ENCODE data around the gene SLAMF6. TPM values are rescaled to one million over a fixed set of nuclear protein-coding genes. Genes with fewer than 3 reads are reported as not detected.
"Not testable (repeated sequence)": the region's sequence is repeated elsewhere in the genome, so short reads cannot be mapped to it uniquely, and the experiment has no call there.

SLAMF6 gene
- total RNA-seq, 3 donors from 2014 or later (not counting 1 experiment from before 2014, with no cell fraction given) = 66.7 to 88.2 (median 68.1) TPM

DNA sequence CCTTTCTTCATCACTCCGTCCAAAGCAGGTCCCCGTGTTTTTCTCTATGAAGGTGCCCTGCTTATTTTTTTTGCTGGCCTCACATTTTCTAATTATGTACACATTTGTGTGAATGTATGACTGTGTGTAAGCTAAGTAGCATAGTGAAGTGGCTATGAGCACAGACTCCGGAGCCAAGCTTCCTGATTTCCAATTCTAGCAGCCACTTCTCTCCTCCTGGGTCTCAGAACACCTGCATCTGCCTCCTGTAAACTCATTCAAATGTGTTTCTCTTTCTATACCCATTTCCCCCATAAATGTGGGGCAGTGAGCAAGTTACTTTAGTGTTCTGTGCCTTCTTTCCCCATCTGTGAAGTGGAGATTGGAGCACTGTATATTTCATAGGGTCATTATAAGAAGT lies 2.1 kb downstream of the SLAMF6 start:
- no peaks in the 10 kb centered on the region for H3K9me3 Mint-ChIP-seq
- peak overlapping the region; percentile 82 for H3K4me3 ChIP-seq (ENCODE audit: low read length)
- peaks cover 15% of the 10 kb centered on the region for H3K4me1 ChIP-seq (ENCODE audit: control insufficient read depth, insufficient read depth, low read length)
- H3K27me3 Mint-ChIP-seq (ENCODE audit: low read depth in 2 of 2) = no peaks in the 10 kb centered on the region
- peak overlapping the region; percentile 93 for H3K4me3 Mint-ChIP-seq
- no peaks in the 10 kb centered on the region for H3K9me3 ChIP-seq (ENCODE audit: control insufficient read depth, insufficient read depth, low read length)
- peak overlapping the region; percentile 93 to 96 for H3K27ac Mint-ChIP-seq
- peak overlapping the region; percentile 90 for H3K27ac ChIP-seq (ENCODE audit: low read length)
- 0% methylated on average over 2 of the region's 3 CpGs for WGBS (ENCODE audit: insufficient coverage)
- H3K27me3 ChIP-seq (ENCODE audit: control insufficient read depth, insufficient read depth, low read length) = no peaks in the 10 kb centered on the region
- no peaks in the 10 kb centered on the region for H3K36me3 ChIP-seq (ENCODE audit: control insufficient read depth, insufficient read depth, low read length)
- peak in 1 of 2 donors; percentile 39 for DNase-seq
- H3K36me3 Mint-ChIP-seq = no peaks in the 10 kb centered on the region
- TF ChIP-seq, protein P1, sequence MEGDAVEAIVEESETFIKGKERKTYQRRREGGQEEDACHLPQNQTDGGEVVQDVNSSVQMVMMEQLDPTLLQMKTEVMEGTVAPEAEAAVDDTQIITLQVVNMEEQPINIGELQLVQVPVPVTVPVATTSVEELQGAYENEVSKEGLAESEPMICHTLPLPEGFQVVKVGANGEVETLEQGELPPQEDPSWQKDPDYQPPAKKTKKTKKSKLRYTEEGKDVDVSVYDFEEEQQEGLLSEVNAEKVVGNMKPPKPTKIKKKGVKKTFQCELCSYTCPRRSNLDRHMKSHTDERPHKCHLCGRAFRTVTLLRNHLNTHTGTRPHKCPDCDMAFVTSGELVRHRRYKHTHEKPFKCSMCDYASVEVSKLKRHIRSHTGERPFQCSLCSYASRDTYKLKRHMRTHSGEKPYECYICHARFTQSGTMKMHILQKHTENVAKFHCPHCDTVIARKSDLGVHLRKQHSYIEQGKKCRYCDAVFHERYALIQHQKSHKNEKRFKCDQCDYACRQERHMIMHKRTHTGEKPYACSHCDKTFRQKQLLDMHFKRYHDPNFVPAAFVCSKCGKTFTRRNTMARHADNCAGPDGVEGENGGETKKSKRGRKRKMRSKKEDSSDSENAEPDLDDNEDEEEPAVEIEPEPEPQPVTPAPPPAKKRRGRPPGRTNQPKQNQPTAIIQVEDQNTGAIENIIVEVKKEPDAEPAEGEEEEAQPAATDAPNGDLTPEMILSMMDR (IDR thresholded peaks at IDR 0.05) = no peak
- H3K4me1 Mint-ChIP-seq = peaks cover 72 to 79% of the 10 kb centered on the region in 2 donors
- intact Hi-C loops (cut with micrococcal nuclease) = loop anchor here (2.0 kb wide), 1 partner anchor 92 kb away; no protein-coding TSS in a partner anchor
- peak in 1 of 3 donors; percentile 15 for ATAC-seq

DNA sequence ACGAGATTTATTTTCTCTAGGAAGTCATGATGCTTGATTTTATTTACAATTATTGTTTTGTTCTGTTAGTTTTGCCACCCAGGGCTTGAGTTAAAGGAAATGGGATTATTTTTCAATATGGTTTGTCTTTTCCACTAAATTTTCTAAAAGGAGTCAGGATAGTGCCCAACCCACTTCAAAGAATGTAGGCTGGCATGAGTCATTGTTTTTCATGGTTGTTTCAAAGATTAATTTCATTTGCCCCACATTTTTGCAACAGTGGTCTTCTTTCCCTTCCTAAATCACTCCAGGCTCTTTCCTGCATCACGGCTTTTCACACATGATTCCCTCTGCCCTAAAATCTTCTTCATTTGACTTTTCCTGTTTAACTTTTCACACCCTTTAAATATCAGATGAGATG lies 2.5 kb downstream of the SLAMF6 start:
- Mint-ChIP-seq H3K4me1 (peaks cover 76 to 84% of the 10 kb centered on the region in 2 donors), H3K4me3 (peak overlapping the region; percentile 93), H3K27me3 (ENCODE audit: low read depth in 2 of 2) (no peaks in the 10 kb centered on the region), H3K9me3 (no peaks in the 10 kb centered on the region), H3K27ac (peak overlapping the region; percentile 93 to 96), H3K36me3 (no peaks in the 10 kb centered on the region)
- 4% methylated on average over 1 of the region's 2 CpGs for WGBS (ENCODE audit: insufficient coverage)
- Histone ChIP-seq H3K27me3 (ENCODE audit: control insufficient read depth, insufficient read depth, low read length) (no peaks in the 10 kb centered on the region), H3K36me3 (ENCODE audit: control insufficient read depth, insufficient read depth, low read length) (no peaks in the 10 kb centered on the region), H3K4me1 (ENCODE audit: control insufficient read depth, insufficient read depth, low read length) (peaks cover 15% of the 10 kb centered on the region), H3K4me3 (ENCODE audit: low read length) (peak overlapping the region; percentile 82), H3K27ac (ENCODE audit: low read length) (peak overlapping the region; percentile 90), H3K9me3 (ENCODE audit: control insufficient read depth, insufficient read depth, low read length) (no peaks in the 10 kb centered on the region)
- intact Hi-C loops (cut with micrococcal nuclease) = loop anchor here (2.0 kb wide), 1 partner anchor 92 kb away; no protein-coding TSS in a partner anchor
- TF ChIP-seq, protein P1 (IDR thresholded peaks at IDR 0.05) = no peak
- ATAC-seq = peak in 1 of 3 donors; percentile 3
- no peak for DNase-seq

DNA sequence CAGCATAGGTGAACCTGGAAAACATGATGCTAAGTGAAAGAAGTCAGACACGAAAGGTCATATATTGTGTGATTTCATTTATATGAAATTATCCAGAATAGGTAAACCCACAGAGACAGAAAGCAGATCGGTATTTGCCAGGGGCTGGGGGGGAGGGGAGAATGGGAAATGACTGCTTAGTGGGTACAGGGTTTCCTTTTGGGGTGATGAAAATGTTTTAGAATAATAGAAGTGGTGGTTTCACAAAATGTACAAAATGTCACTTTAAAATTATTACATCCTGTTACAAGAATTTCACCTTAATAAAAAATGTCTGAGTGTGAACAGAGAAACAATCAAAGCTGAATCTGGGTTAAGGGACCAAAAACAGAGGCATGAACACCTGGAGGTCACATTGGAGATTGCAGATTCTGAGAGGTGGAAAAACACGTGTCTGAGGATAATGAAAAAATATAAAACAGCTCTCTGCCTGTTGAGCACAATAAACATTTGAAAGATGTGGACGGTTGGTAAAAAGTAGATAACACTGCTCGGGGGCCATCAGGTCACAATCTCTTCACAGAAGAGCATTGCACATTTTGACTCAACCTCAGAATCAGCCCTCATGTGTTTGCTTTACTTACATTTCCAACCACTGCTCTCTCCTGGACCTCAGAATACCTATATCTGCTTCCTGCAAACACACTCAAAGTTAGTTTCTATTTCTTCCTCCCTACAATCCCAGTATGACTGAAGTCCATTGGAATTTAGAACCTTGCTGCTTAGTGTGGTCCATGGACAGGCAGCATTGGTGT lies 3.2 kb downstream of the SLAMF6 start:
- 1% methylated on average over 5 of the region's 5 CpGs for WGBS (ENCODE audit: insufficient coverage)
- Histone ChIP-seq H3K36me3 (ENCODE audit: control insufficient read depth, insufficient read depth, low read length) (no peaks in the 10 kb centered on the region), H3K27ac (ENCODE audit: low read length) (peak overlapping the region; percentile 90), H3K4me1 (ENCODE audit: control insufficient read depth, insufficient read depth, low read length) (peaks cover 15% of the 10 kb centered on the region), H3K27me3 (ENCODE audit: control insufficient read depth, insufficient read depth, low read length) (no peaks in the 10 kb centered on the region), H3K9me3 (ENCODE audit: control insufficient read depth, insufficient read depth, low read length) (no peaks in the 10 kb centered on the region), H3K4me3 (ENCODE audit: low read length) (peak overlapping the region; percentile 31)
- TF ChIP-seq, protein P1 (IDR thresholded peaks at IDR 0.05) = peak; percentile 26
- intact Hi-C loops (cut with micrococcal nuclease) = loop anchor here (2.0 to 10.0 kb wide), 2 partner anchors 45 to 91 kb away; no protein-coding TSS in a partner anchor
- peaks cover 84 to 91% of the 10 kb centered on the region in 2 donors for H3K4me1 Mint-ChIP-seq
- H3K27me3 Mint-ChIP-seq (ENCODE audit: low read depth in 2 of 2) = no peaks in the 10 kb centered on the region
- ATAC-seq (peak; percentile 59 to 73 (median 63)), DNase-seq (peak in 1 of 2 donors; percentile 70)
- peak overlapping the region; percentile 93 for H3K4me3 Mint-ChIP-seq
- peak overlapping the region; percentile 93 to 96 for H3K27ac Mint-ChIP-seq
- H3K9me3 Mint-ChIP-seq = no peaks in the 10 kb centered on the region
- H3K36me3 Mint-ChIP-seq = no peaks in the 10 kb centered on the region

DNA sequence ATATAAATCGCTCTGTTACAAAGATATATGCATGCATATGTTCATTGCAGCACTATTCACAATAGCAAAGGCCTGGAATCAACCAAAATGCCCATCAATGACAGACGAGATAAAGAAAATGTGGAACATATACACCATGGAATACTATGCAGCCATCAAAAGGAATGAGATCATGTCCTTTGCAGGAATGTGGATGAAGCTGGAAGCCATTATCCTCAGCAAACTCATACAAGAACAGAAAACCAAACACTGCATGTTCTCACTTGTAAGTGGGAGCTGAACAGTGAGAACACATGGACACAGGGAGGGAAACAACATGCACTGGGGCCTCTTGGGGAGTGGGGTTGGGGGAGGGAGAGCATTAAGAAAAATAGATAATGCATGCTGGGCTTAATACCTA lies 5.5 kb downstream of the SLAMF6 start:
- H3K36me3 Mint-ChIP-seq; H3K36me3 ChIP-seq (ENCODE audit: control insufficient read depth, insufficient read depth, low read length); H3K9me3 ChIP-seq (ENCODE audit: control insufficient read depth, insufficient read depth, low read length); H3K4me3 ChIP-seq (ENCODE audit: low read length); H3K27me3 Mint-ChIP-seq (ENCODE audit: low read depth in 2 of 2); H3K9me3 Mint-ChIP-seq; H3K27me3 ChIP-seq (ENCODE audit: control insufficient read depth, insufficient read depth, low read length); H3K27ac ChIP-seq (ENCODE audit: low read length); DNase-seq; ATAC-seq: not testable (repeated sequence)
- WGBS (ENCODE audit: insufficient coverage) = 100% methylated on average over 2 of the region's 2 CpGs
- peaks cover 97 to 100% of the 10 kb centered on the region in 2 donors for H3K4me1 Mint-ChIP-seq
- H3K4me3 Mint-ChIP-seq = peak overlapping the region; percentile 70
- peak overlapping the region; percentile 93 to 96 for H3K27ac Mint-ChIP-seq
- peaks cover 15% of the 10 kb centered on the region for H3K4me1 ChIP-seq (ENCODE audit: control insufficient read depth, insufficient read depth, low read length)
- intact Hi-C loops (cut with micrococcal nuclease) = loop anchor here (10.0 kb wide), 1 partner anchor 47 kb away; no protein-coding TSS in a partner anchor

DNA sequence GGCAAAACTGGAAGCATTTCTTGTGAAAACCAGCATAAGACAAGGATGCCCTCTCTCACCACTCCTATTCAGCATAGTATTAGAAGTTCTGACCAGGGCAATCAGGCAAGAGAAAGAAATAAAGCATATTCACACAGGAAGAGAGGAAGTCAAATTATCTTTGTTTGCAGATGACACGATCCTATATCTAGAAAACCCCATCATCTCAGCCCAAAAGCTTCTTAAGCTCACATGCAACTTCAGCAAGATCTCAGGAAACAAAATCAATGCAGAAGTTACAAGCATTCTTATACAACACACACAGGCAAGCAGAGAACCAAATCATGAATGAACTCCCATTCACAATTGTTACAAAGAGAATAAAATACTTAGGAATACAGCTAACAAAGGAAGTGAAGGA lies 7.1 kb downstream of the SLAMF6 start:
- WGBS (ENCODE audit: insufficient coverage) = 0% methylated on average over 1 of the region's 1 CpG
- H3K27me3 ChIP-seq (ENCODE audit: control insufficient read depth, insufficient read depth, low read length); H3K27me3 Mint-ChIP-seq (ENCODE audit: low read depth in 2 of 2); H3K4me3 ChIP-seq (ENCODE audit: low read length); H3K36me3 Mint-ChIP-seq; DNase-seq; H3K9me3 Mint-ChIP-seq; H3K27ac ChIP-seq (ENCODE audit: low read length); ATAC-seq; H3K9me3 ChIP-seq (ENCODE audit: control insufficient read depth, insufficient read depth, low read length): not testable (repeated sequence)
- peaks cover 86 to 88% of the 10 kb centered on the region in 2 donors for H3K4me1 Mint-ChIP-seq
- peak overlapping the region; percentile 70 for H3K4me3 Mint-ChIP-seq
- peaks cover 14% of the 10 kb centered on the region for H3K36me3 ChIP-seq (ENCODE audit: control insufficient read depth, insufficient read depth, low read length)
- peak overlapping the region; percentile 93 to 96 for H3K27ac Mint-ChIP-seq
- intact Hi-C loops (cut with micrococcal nuclease) = loop anchor here (10.0 kb wide), 1 partner anchor 49 kb away; no protein-coding TSS in a partner anchor
- H3K4me1 ChIP-seq (ENCODE audit: control insufficient read depth, insufficient read depth, low read length) = peaks cover 22% of the 10 kb centered on the region

Data from natural killer cell (primary cell).